H1 (cell line): ENCODE measurements around the gene TRMT61A. TPM values are rescaled to one million over a fixed set of nuclear protein-coding genes. Genes with fewer than 3 reads are reported as not detected.

Experiments used
- CTCF ChIA-PET: fragments of 300-600 bp; sonication (Branson Sonifier 250); formaldehyde crosslinking; loops from one replicate; lab custom pipeline; 2021; ENCODE audit not compliant: partially characterized antibody; lab: Charles Lee
- POLR2A ChIA-PET: fragments of 300-600 bp; sonication (Branson Sonifier 250); formaldehyde crosslinking; loops from one replicate; lab custom pipeline; 2021; ENCODE audit warnings: inconsistent platforms; ENCODE audit not compliant: partially characterized antibody; lab: Charles Lee
- DNase-seq, 2 experiments: peaks; one replicate each; pipeline versions ENCODE4 v3.0.0 to v3.0.0-alpha.2; 2010 to 2022; ENCODE audit warnings: low spot score in 2 of 2, low read depth in 1 of 2, mixed read lengths in 1 of 2
- FAIRE-seq: peaks from 2 replicates; lab custom pipeline; 2011; peaks lifted over from hg19 to GRCh38; lab: Jason Lieb, UNC
- H2AFZ ChIP-seq: 2 replicates; pipeline ENCODE4 v1.8.1; 2012; ENCODE audit warnings: low read length, inconsistent platforms
- H2AK5ac ChIP-seq: 2 replicates; pipeline ENCODE4 v1.6.1; 2013; ENCODE audit warnings: low read depth, low read length
- H2BK120ac ChIP-seq: replicated peaks from 2 replicates; pipeline ENCODE3; 2013; ENCODE audit warnings: low read depth, low read length, inconsistent platforms
- H2BK12ac ChIP-seq: 2 replicates; pipeline ENCODE4 v1.6.1; 2013; ENCODE audit warnings: low read depth, low read length
- H2BK15ac ChIP-seq: 2 replicates; pipeline ENCODE4 v1.6.1; 2013; ENCODE audit warnings: low read length
- H2BK20ac ChIP-seq: 2 replicates; pipeline ENCODE4 v1.6.1; 2013; ENCODE audit warnings: low read length
- H2BK5ac ChIP-seq: 2 replicates; pipeline ENCODE4 v1.6.1; 2013; ENCODE audit warnings: low read depth, low read length
- H3K14ac ChIP-seq: 2 replicates; pipeline ENCODE4 v1.6.1; 2013; ENCODE audit warnings: inconsistent platforms; ENCODE audit not compliant: insufficient read length
- H3K18ac ChIP-seq: 2 replicates; pipeline ENCODE4 v1.6.1; 2013; ENCODE audit warnings: low read length; ENCODE audit errors: extremely low read depth
- H3K23ac ChIP-seq: 2 replicates; pipeline ENCODE4 v1.6.1; 2013; ENCODE audit warnings: inconsistent platforms; ENCODE audit not compliant: insufficient read length
- H3K23me2 ChIP-seq: 2 replicates; pipeline ENCODE4 v1.6.1; 2013; ENCODE audit warnings: low read depth, low read length
- H3K27ac ChIP-seq: 2 replicates; pipeline ENCODE4 v1.6.1; 2011; ENCODE audit warnings: low read depth, low read length, inconsistent platforms
- H3K27me3 ChIP-seq, 4 experiments: replicated peaks in 1 of 4; 1 replicate in 1 of 4; 2 replicates in 3 of 4; pipeline versions ENCODE4 v1.6.1 to v1.8.1; 2011 to 2013; ENCODE audit warnings: low read length in 3 of 4, mild to moderate bottlenecking in 3 of 4, inconsistent platforms in 2 of 4, mixed read lengths in 2 of 4, moderate library complexity in 1 of 4; ENCODE audit not compliant: control insufficient read depth in 3 of 4, insufficient read depth in 3 of 4; ENCODE audit errors: extremely low read depth in 1 of 4
- H3K36me3 ChIP-seq, 4 experiments: 2 replicates each; pipeline versions ENCODE4 v1.6.1 to v1.8.1; 2011 to 2013; ENCODE audit warnings: mild to moderate bottlenecking in 4 of 4, low read length in 3 of 4, moderate library complexity in 2 of 4, control low read depth in 1 of 4, inconsistent platforms in 1 of 4; ENCODE audit not compliant: insufficient read depth in 4 of 4, control insufficient read depth in 2 of 4
- H3K4ac ChIP-seq: replicated peaks from 2 replicates; pipeline ENCODE3; 2013; ENCODE audit warnings: low read length, low read depth, mixed read lengths, inconsistent platforms; ENCODE audit not compliant: insufficient read length
- H3K4me1 ChIP-seq, 4 experiments: replicated peaks in 1 of 4; 1 replicate in 1 of 4; 2 replicates in 3 of 4; pipeline versions ENCODE4 v1.6.1 to v1.8.1; 2011 to 2013; ENCODE audit warnings: low read length in 3 of 4, inconsistent platforms in 2 of 4, mixed read lengths in 1 of 4; ENCODE audit not compliant: insufficient read depth in 4 of 4, control insufficient read depth in 3 of 4
- H3K4me2 ChIP-seq, 2 experiments: 2 replicates each; pipeline versions ENCODE4 v1.6.1 to v1.8.1; 2011 to 2013; ENCODE audit warnings: low read depth in 2 of 2, low read length in 2 of 2, control low read depth in 1 of 2, inconsistent platforms in 1 of 2, mild to moderate bottlenecking in 1 of 2; ENCODE audit not compliant: insufficient read depth in 1 of 2
- H3K4me3 ChIP-seq, 4 experiments: fragments of 200-600, 300-600 bp in 1 of 4; sonication (generic), shearing (Covaris generic), sonication (Bioruptor Twin) in 1 of 4; 2 replicates each; pipeline versions ENCODE4 v1.5.1 to v1.8.1; 2011 to 2016; ENCODE audit warnings: low read length in 4 of 4, low read depth in 3 of 4, control low read depth in 2 of 4, inconsistent platforms in 2 of 4, mild to moderate bottlenecking in 2 of 4, mixed read lengths in 1 of 4, moderate library complexity in 1 of 4; ENCODE audit not compliant: insufficient read depth in 2 of 4; ENCODE audit errors: extremely low read depth in 1 of 4
- H3K56ac ChIP-seq: replicated peaks from 2 replicates; pipeline ENCODE3; 2013; ENCODE audit warnings: low read depth, mild to moderate bottlenecking, mixed read lengths, low read length, inconsistent platforms; ENCODE audit not compliant: insufficient read length
- H3K79me1 ChIP-seq: 2 replicates; pipeline ENCODE4 v1.6.1; 2013; ENCODE audit warnings: low read depth, low read length, control low read depth
- H3K79me2 ChIP-seq, 2 experiments: 2 replicates each; pipeline versions ENCODE4 v1.6.1 to v1.8.1; 2012 to 2013; ENCODE audit warnings: low read length in 2 of 2, mild to moderate bottlenecking in 2 of 2, inconsistent platforms in 1 of 2; ENCODE audit not compliant: insufficient read depth in 2 of 2, control insufficient read depth in 1 of 2
- H3K9ac ChIP-seq, 4 experiments: replicated peaks in 1 of 4; 1 replicate in 1 of 4; 2 replicates in 3 of 4; pipeline versions ENCODE4 v1.6.1 to v1.8.1; 2011 to 2013; ENCODE audit warnings: low read depth in 3 of 4, low read length in 3 of 4, control low read depth in 2 of 4, mild to moderate bottlenecking in 2 of 4, moderate library complexity in 2 of 4, inconsistent platforms in 1 of 4; ENCODE audit errors: extremely low read depth in 1 of 4
- H3K9me3 ChIP-seq, 2 experiments: 2 replicates each; pipeline versions ENCODE4 v1.6.1 to v1.8.1; 2012 to 2013; ENCODE audit warnings: mild to moderate bottlenecking in 2 of 2, moderate library complexity in 2 of 2, control low read depth in 1 of 2, inconsistent platforms in 1 of 2, low read depth in 1 of 2, low read length in 1 of 2, mixed read lengths in 1 of 2; ENCODE audit not compliant: insufficient read depth in 2 of 2
- H4K20me1 ChIP-seq, 2 experiments: replicated peaks in 1 of 2; 2 replicates each; pipeline versions ENCODE3 to v1.8.1; 2011 to 2013; ENCODE audit warnings: inconsistent platforms in 2 of 2, low read length in 2 of 2, mild to moderate bottlenecking in 1 of 2; ENCODE audit not compliant: insufficient read depth in 2 of 2, control insufficient read depth in 1 of 2
- H4K5ac ChIP-seq: 2 replicates; pipeline ENCODE4 v1.6.1; 2013; ENCODE audit warnings: low read length, low read depth, mixed read lengths, inconsistent platforms; ENCODE audit not compliant: insufficient read length
- H4K8ac ChIP-seq: 2 replicates; pipeline ENCODE4 v1.8.0; 2013; ENCODE audit warnings: mild to moderate bottlenecking, moderate library complexity, low read length, inconsistent platforms; ENCODE audit not compliant: insufficient read depth; ENCODE audit errors: extremely low read depth
- H4K91ac ChIP-seq: replicated peaks from 2 replicates; pipeline ENCODE3; 2013; ENCODE audit warnings: low read length, mixed read lengths, inconsistent platforms; ENCODE audit not compliant: insufficient read length
- BCL11A ChIP-seq, 2 experiments: IDR thresholded peaks; one replicate each; pipeline ENCODE4 v1.6.1; 2011; ENCODE audit warnings: low read depth in 2 of 2, low read length in 2 of 2, mild to moderate bottlenecking in 2 of 2
- BRCA1 ChIP-seq: IDR thresholded peaks from 2 replicates; pipeline ENCODE4 v1.6.1; 2012; ENCODE audit warnings: low read depth, low read length, improper control_type of control experiment
- HDAC6 ChIP-seq: IDR thresholded peaks from one replicate; pipeline ENCODE4 v1.7.1; 2012; ENCODE audit warnings: low read depth, mild to moderate bottlenecking, inconsistent platforms, low read length, moderate library complexity
- KDM4A ChIP-seq: IDR thresholded peaks from one replicate; pipeline ENCODE4 v1.7.1; 2012; ENCODE audit warnings: low read depth, mild to moderate bottlenecking, moderate library complexity, low read length, inconsistent platforms; ENCODE audit not compliant: severe bottlenecking
- RXRA ChIP-seq: IDR thresholded peaks from 2 replicates; pipeline ENCODE4 v1.6.1; 2011; ENCODE audit warnings: low read depth, mild to moderate bottlenecking, low read length, moderate library complexity; ENCODE audit not compliant: insufficient read depth
- SIN3A ChIP-seq, 2 experiments: IDR thresholded peaks in 1 of 2; conservative IDR thresholded peaks in 1 of 2; 2 replicates each; pipeline ENCODE4 v1.6.1; 2011 to 2012; ENCODE audit warnings: low read length in 2 of 2, improper control_type of control experiment in 1 of 2, low read depth in 1 of 2, mild to moderate bottlenecking in 1 of 2
- TBP ChIP-seq: IDR thresholded peaks from 2 replicates; pipeline ENCODE4 v1.6.1; 2011; ENCODE audit warnings: low read depth, low read length, improper control_type of control experiment
- WGBS, 2 experiments: shearing (Covaris generic) in 1 of 2; methylation state at CpG; one replicate each; pipeline versions ENCODE4 v1.1.6 to v1.1.7; 2013 to 2015; ENCODE audit warnings: low lambda C conversion rate in 2 of 2, mixed read lengths in 2 of 2, inconsistent platforms in 1 of 2, low coverage in 1 of 2, missing lambda C conversion rate in 1 of 2; ENCODE audit not compliant: insufficient replicate concordance in 2 of 2, insufficient coverage in 1 of 2, insufficient read length in 1 of 2; ENCODE audit errors: extremely low coverage in 1 of 2, missing lambda C conversion rate in 1 of 2; 5-methylcytosine and 5-hydroxymethylcytosine counted together
- long read RNA-seq, 2 experiments: library from RNA in 1 of 2; library from capped mRNA in 1 of 2; stranded (forward); transcript quantifications; one replicate each; pipeline ENCODE4 v2.0.0, GENCODE V29; 2021; ENCODE audit warnings: inconsistent platforms in 1 of 2
- polyA minus RNA-seq, 3 experiments: library from RNA; depleted of rRNA, polyadenylated mRNA; stranded (reverse); fragments of >200 nt; gene quantifications; 1 replicate in 2 of 3; 2 replicates in 1 of 3; pipeline ENCODE4 v1.2.3, GENCODE V29; 2011
- polyA plus RNA-seq, 7 experiments: library from polyadenylated mRNA; depleted of rRNA in 3 of 7; stranded (reverse) in 5 of 7; unstranded in 2 of 7; fragments of >200 nt in 5 of 7; fragments of 200-250 nt in 2 of 7; gene quantifications; 1 replicate in 5 of 7; 2 replicates in 1 of 7; 4 replicates in 1 of 7; pipeline versions ENCODE4 v1.2.1 to v1.2.3, GENCODE V29; 2011 to 2013; ENCODE audit warnings: missing spikeins in 2 of 7, mixed read lengths in 2 of 7
- total RNA-seq: library from RNA; stranded (reverse); fragmentation: NEBNext Ultra II Directional; extraction: Animal tissue kit (Norgen Biotek cat#: 25700); gene quantifications from 2 replicates; pipeline ENCODE4 v1.2.1, GENCODE V29; 2021

The TRMT61A gene
- total RNA-seq (15.1 and 15.8 TPM in 2 replicates), polyA plus RNA-seq (2011; rRNA removed) (19.0 and 29.7 TPM in 2 replicates), polyA minus RNA-seq (2011; rRNA and poly(A)+ RNA removed) (6.4 and 6.9 TPM in 2 replicates)
- 23.3 TPM for polyA plus RNA-seq (2011; cell fraction: cytosol; rRNA removed)
- polyA plus RNA-seq (2011; cell fraction: nucleus; rRNA removed) = 44.0 TPM
- polyA plus RNA-seq (2012, experiment 1 of 2) = 9.2 to 14.2 TPM (median 13.8 TPM) in 4 replicates
- 11.3 TPM for polyA plus RNA-seq (2012, experiment 2 of 2)
- polyA plus RNA-seq (2013, experiment 1 of 2) = 6.8 TPM
- polyA plus RNA-seq (2013, experiment 2 of 2) = 6.6 TPM
- 11.2 TPM for polyA minus RNA-seq (2011; cell fraction: cytosol; rRNA and poly(A)+ RNA removed)
- 26.1 TPM for polyA minus RNA-seq (2011; cell fraction: nucleus; rRNA and poly(A)+ RNA removed)
- long read RNA-seq, experiment 1, transcript TRMT61A-202 (4 exons, 3,229 nt) = major isoform, 7 of 20 reads
- long read RNA-seq, experiment 1, partial matches to known transcripts = 3 of 20 reads
- long read RNA-seq, experiment 1, other reads (novel, unspliced or antisense) = 10 of 20 reads
- long read RNA-seq, experiment 2, transcript TRMT61A-202 (4 exons, 3,229 nt) = major isoform, 12 of 18 reads
- long read RNA-seq, experiment 2, partial matches to known transcripts = 0 of 18 reads
- long read RNA-seq, experiment 2, other reads (novel, unspliced or antisense) = 5 of 18 reads

DNA sequence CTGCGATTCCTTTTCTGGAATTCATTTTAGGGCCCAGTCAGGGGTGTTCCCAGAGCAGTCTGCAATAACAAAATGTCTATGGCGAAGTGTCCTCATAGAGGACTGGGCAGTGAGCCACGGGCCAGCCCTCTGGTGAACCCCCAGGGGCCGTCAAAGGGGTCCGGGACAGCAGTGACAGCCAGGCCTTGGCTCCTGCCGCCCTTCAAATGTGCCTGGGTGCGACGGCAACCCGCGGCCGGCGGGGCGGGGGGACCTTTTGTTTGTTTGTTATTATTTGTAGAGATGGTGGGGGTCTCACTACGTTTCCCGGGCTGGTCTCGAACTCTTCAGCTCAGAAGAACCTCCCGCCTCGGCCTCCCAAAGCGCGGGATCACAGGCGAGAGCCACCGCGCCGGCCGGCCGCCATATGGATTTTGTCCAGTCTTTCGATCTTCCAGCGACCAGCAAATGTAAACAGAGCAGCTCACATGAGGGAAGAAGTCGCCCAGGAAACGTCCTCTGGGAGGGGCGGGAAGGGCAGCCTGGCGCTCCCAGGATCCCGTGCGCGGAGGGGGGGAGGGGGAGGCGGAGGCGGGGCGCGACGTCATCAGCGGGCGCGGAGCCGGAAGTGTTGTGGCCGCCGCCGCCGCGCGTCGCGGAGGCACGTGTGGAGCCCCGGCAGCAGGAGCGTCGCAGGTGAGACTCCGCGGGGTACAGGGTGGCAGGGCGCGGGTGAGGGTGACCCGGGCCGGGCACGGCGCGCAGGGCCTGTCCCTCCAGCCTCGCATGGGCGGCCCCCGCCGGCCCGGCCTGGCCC lies at the start of gene TRMT61A:
TRMT61A (plus strand) TSS at position 610 of the 796 bp plus-strand sequence. CDS start 783 bp downstream, outside the sequence.
- DNase-seq (peak in 1 of 2 experiments; percentile 83), FAIRE-seq (no peak)
- Histone ChIP-seq H4K20me1 (peaks cover 12 to 34% of the 10 kb centered on the region in 2 experiments), H2AFZ (no peak within 1 kb of the TSS), H3K4me2 (peak within 1 kb of the TSS; percentile 87 to 97), H3K14ac (no peak within 1 kb of the TSS), H3K27ac (peak within 1 kb of the TSS; percentile 71; the same call in 1 of the 2 replicates), H3K56ac (peak within 1 kb of the TSS; percentile 44), H3K9ac (peak within 1 kb of the TSS; percentile 63 to 82 (median 72)), H3K79me1 (peaks cover 24% of the 10 kb centered on the region), H3K4me3 (peak within 1 kb of the TSS; percentile 61 to 97 (median 94)), H3K9me3 (no peaks in the 10 kb centered on the region), H2AK5ac (peak within 1 kb of the TSS; percentile 83; the same call in 1 of the 2 replicates), H4K5ac (no peak within 1 kb of the TSS), H2BK5ac (no peak within 1 kb of the TSS), H3K23me2 (peaks cover 8% of the 10 kb centered on the region; the same call in 1 of the 2 replicates), H2BK120ac (no peak within 1 kb of the TSS), H4K8ac (peak within 1 kb of the TSS; percentile 88), H3K36me3 (peaks cover 0 to 4% (median 1%) of the 10 kb centered on the region in 4 experiments; a peak in 3 of 8 replicates), H3K18ac (peak within 1 kb of the TSS; percentile 32; the same call in 1 of the 2 replicates), H3K4me1 (peaks cover 0 to 12% (median 10%) of the 10 kb centered on the region in 4 experiments; a peak in 6 of 7 replicates), H3K79me2 (peaks cover 5 to 20% of the 10 kb centered on the region in 2 experiments; a peak in 3 of 4 replicates), H3K23ac (no peak within 1 kb of the TSS), H3K4ac (peak within 1 kb of the TSS; percentile 97), H2BK20ac (no peak within 1 kb of the TSS), H2BK15ac (0 out of 2 replicates have a peak within 1 kb of the TSS, but pooled peaks have one; percentile 46), H2BK12ac (no peak within 1 kb of the TSS; the same call in 1 of the 2 replicates), H4K91ac (peak within 1 kb of the TSS; percentile 66), H3K27me3 (peaks cover 2 to 16% (median 7%) of the 10 kb centered on the region in 4 experiments)
- POLR2A ChIA-PET = interaction anchor here (0.6 to 29.8 kb wide), 10 partner anchors 8 to 380 kb away, joined by 3 to 844 read pairs (median 5); partner anchors contain the start of genes BAG5, CKB and EIF5
- 17% methylated on average over 31 of the region's 70 CpGs; no CpG with 5 or more reads in 1 of the 2 experiments for WGBS, 2 experiments
- CTCF ChIA-PET = interaction anchor here (1.4 to 28.8 kb wide), 4 partner anchors 8 to 28 kb away, joined by 3 to 921 read pairs (median 118); partner anchors contain the start of gene CKB
- TF ChIP-seq BRCA1 (no peak), RXRA (no peak), SIN3A (conservative IDR thresholded peaks at IDR 0.05 in 1 of 2, IDR thresholded peaks at IDR 0.05 in 1 of 2; ENCODE audit: low read depth in 1 of 2, low read length in 2 of 2) (peak; percentile 94 to 97; a peak in 3 of 4 replicates), HDAC6 (no peak), BCL11A (IDR thresholded peaks at IDR 0.05; ENCODE audit: low read depth in 2 of 2, low read length in 2 of 2) (no peak), TBP (0 out of 2 replicates have a peak, but pooled peaks have one; percentile 33), KDM4A (peak; percentile 75)
